ENCODE measurements around the gene CTNNA3.

Gene CTNNA3

DNA sequence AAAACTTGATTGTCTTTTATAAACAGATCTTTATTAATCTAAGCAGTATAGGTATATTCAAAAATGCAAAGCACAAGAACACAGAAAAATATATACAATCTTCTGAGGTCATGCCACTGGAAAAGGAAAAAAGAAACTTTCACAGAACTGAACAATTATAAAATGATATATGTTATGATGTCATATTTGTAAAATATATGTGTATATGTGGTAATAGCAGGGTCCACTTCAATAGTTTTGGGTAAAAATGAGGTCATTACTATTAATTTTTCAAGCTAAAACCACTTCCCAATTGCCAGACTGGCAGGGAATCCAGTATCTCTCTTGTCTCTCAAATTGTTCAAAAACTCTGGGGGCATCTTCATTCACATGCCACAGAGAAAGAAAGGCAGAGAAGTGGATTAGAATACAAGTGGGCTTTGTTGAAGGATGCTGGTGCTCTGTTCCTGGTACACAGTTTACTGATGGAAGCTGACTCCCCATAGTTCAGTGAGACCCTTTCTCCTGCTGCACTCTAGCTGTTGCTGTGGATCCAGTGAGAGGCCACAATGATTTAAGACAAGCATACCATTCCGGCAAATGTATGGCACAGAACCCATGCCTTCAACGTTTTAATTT lies 19.7 kb downstream of the CTNNA3 start:
- Histone ChIP-seq H3K9me3 (ENCODE audit: control insufficient read depth, low read length) (no peaks in the 10 kb centered on the region), H3K9ac (no peak overlapping the region), H3K27me3 (ENCODE audit: control insufficient read depth, insufficient read depth, low read length) (no peaks in the 10 kb centered on the region), H3K4me3 (ENCODE audit: low read depth, low read length) (no peak overlapping the region), H3K36me3 (ENCODE audit: control insufficient read depth, insufficient read depth, low read length) (no peaks in the 10 kb centered on the region), H3K79me2 (no peaks in the 10 kb centered on the region), H3K27ac (no peak overlapping the region), H3K4me2 (ENCODE audit: low read length) (no peak overlapping the region), H2AFZ (no peak overlapping the region), H3K4me1 (no peaks in the 10 kb centered on the region)
- TF ChIP-seq, protein P1, sequence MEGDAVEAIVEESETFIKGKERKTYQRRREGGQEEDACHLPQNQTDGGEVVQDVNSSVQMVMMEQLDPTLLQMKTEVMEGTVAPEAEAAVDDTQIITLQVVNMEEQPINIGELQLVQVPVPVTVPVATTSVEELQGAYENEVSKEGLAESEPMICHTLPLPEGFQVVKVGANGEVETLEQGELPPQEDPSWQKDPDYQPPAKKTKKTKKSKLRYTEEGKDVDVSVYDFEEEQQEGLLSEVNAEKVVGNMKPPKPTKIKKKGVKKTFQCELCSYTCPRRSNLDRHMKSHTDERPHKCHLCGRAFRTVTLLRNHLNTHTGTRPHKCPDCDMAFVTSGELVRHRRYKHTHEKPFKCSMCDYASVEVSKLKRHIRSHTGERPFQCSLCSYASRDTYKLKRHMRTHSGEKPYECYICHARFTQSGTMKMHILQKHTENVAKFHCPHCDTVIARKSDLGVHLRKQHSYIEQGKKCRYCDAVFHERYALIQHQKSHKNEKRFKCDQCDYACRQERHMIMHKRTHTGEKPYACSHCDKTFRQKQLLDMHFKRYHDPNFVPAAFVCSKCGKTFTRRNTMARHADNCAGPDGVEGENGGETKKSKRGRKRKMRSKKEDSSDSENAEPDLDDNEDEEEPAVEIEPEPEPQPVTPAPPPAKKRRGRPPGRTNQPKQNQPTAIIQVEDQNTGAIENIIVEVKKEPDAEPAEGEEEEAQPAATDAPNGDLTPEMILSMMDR (IDR thresholded peaks at IDR 0.05), result no peak

DNA sequence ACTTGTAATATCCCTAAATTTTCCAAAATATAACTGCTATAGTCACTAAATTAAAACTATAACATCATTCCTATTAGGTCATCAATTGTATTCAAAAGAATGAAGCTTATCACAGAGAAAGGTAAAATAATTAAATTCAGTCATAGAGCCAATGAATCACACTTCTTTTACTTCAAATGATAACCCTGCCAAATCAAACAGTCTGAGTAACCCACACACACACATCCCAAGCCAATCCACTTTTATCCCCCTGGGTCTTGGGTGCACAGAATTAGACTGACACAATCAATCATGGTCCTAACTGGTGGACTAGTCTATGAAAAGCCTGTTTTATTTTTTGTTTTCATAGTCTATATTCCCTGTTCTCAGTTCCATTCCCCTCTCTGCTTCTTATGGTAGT lies 25.6 kb downstream of the CTNNA3 start:
- Histone ChIP-seq H3K4me1 (peaks cover 3% of the 10 kb centered on the region), H3K4me3 (ENCODE audit: low read depth, low read length) (no peak overlapping the region), H3K27ac (no peak overlapping the region), H2AFZ (no peak overlapping the region), H3K79me2 (no peaks in the 10 kb centered on the region), H3K27me3 (ENCODE audit: control insufficient read depth, insufficient read depth, low read length) (no peaks in the 10 kb centered on the region), H3K4me2 (ENCODE audit: low read length) (no peak overlapping the region), H3K9me3 (ENCODE audit: control insufficient read depth, low read length) (no peaks in the 10 kb centered on the region), H3K36me3 (ENCODE audit: control insufficient read depth, insufficient read depth, low read length) (no peaks in the 10 kb centered on the region), H3K9ac (no peak overlapping the region)
- TF ChIP-seq, protein P1 (IDR thresholded peaks at IDR 0.05), result no peak

DNA sequence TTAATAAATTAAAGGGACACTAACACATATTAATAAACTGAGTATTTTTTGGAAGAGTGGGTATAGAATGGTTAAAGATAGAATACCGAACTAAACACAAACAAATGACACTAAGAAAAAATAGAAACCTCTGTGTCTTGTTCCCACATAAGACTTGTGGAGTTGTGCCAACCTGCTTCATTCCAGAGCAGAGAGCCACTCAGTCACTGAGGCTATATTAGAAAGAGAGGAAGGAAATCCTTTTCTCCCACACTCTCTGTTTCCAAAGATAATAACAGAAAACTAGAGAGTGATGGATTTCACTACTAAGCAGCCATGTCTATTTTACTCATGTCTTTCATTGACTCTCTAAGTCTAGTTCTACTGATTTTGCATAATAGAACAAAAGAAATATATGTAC lies 26.0 kb downstream of the CTNNA3 start:
- H3K27ac ChIP-seq, result no peak overlapping the region
- H3K9ac ChIP-seq, result no peak overlapping the region
- H3K4me1 ChIP-seq, result peaks cover 7% of the 10 kb centered on the region
- TF ChIP-seq, protein P1 (IDR thresholded peaks at IDR 0.05), result no peak
- H3K4me3 ChIP-seq (ENCODE audit: low read depth, low read length), result no peak overlapping the region
- H3K79me2 ChIP-seq, result no peaks in the 10 kb centered on the region
- H3K27me3 ChIP-seq (ENCODE audit: control insufficient read depth, insufficient read depth, low read length), result no peaks in the 10 kb centered on the region
- no peak overlapping the region for H3K4me2 ChIP-seq (ENCODE audit: low read length)
- H3K36me3 ChIP-seq (ENCODE audit: control insufficient read depth, insufficient read depth, low read length), result no peaks in the 10 kb centered on the region
- H3K9me3 ChIP-seq (ENCODE audit: control insufficient read depth, low read length), result no peaks in the 10 kb centered on the region
- no peak overlapping the region for H2AFZ ChIP-seq

DNA sequence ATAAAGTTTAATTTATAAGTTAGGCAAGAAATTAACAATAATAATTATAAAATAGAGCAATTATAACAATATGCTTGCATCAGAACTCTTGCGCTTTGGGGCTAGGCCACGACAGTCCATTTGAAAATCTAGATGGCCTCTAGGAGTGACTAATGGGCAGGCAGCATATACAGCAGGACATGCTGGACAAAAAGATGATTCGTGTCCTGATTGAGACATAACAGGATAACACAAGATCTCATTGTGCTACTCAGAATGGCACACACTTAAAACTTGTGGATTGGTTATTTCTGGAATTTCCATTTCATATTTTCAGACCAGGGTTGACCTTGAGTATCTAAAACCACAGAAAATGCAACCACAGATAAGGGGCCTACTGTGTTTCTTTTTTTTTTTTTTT lies 27.5 kb downstream of the CTNNA3 start:
- Histone ChIP-seq H3K4me3 (ENCODE audit: low read depth, low read length) (no peak overlapping the region), H3K79me2 (no peaks in the 10 kb centered on the region), H3K36me3 (ENCODE audit: control insufficient read depth, insufficient read depth, low read length) (no peaks in the 10 kb centered on the region), H2AFZ (no peak overlapping the region), H3K9me3 (ENCODE audit: control insufficient read depth, low read length) (no peaks in the 10 kb centered on the region), H3K4me2 (ENCODE audit: low read length) (no peak overlapping the region), H3K9ac (no peak overlapping the region), H3K4me1 (peaks cover 7% of the 10 kb centered on the region), H3K27ac (no peak overlapping the region), H3K27me3 (ENCODE audit: control insufficient read depth, insufficient read depth, low read length) (no peaks in the 10 kb centered on the region)
- TF ChIP-seq, protein P1 (IDR thresholded peaks at IDR 0.05), result no peak

DNA sequence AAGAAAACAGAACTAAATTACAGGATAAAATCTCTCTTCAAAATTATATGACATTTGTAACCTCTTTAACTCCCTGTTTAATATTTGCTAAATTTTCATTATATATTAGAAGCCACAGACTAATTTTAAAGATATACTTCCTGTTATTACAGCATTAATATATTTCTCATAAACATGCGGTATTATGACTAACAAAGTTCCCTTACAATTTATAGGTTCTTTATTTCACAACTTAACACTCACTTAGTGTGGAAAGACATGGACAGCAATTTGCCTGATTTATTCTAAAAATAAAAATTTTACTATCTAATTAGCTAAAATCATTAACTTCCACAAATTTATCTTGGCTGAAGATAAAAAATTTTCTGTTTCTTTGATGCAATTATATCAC lies 29.0 kb downstream of the CTNNA3 start:
- Histone ChIP-seq H3K36me3 (ENCODE audit: control insufficient read depth, insufficient read depth, low read length) (no peaks in the 10 kb centered on the region), H3K9me3 (ENCODE audit: control insufficient read depth, low read length) (no peaks in the 10 kb centered on the region), H3K9ac (no peak overlapping the region), H3K79me2 (no peaks in the 10 kb centered on the region), H3K4me2 (ENCODE audit: low read length) (no peak overlapping the region), H3K27me3 (ENCODE audit: control insufficient read depth, insufficient read depth, low read length) (no peaks in the 10 kb centered on the region), H3K4me3 (ENCODE audit: low read depth, low read length) (no peak overlapping the region), H3K27ac (no peak overlapping the region), H2AFZ (no peak overlapping the region), H3K4me1 (peaks cover 7% of the 10 kb centered on the region)
- TF ChIP-seq, protein P1 (IDR thresholded peaks at IDR 0.05), result no peak

All from parathyroid adenoma (tissue), 2 donors.